ENCODE results near the gene DNMT3B.
A peak's percentile ranks its signal among the peaks of the same experiment; 100 is the strongest.

DNMT3B gene

DNA sequence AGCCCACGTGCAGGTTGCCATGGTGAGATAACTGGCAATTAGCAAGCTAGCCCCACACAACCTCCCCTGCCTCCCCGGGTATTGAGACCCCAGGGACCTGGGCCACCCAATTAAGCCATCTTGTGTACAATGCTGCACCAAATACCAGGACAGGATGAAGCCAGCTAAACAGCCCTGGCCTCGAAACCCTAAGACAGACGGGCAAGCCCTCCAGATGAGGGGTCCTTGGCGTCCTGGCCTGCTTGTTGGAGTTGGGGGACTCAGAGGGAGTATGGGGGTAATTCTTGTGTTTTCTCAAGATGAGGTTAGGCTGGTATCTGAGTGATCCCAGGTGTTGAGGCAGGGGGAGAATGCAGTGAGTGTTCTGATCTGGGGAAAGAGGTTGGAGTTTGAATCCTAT is 48.8 kb downstream of the DNMT3B start:
- H3K27ac ChIP-seq = no peak overlapping the region

DNA sequence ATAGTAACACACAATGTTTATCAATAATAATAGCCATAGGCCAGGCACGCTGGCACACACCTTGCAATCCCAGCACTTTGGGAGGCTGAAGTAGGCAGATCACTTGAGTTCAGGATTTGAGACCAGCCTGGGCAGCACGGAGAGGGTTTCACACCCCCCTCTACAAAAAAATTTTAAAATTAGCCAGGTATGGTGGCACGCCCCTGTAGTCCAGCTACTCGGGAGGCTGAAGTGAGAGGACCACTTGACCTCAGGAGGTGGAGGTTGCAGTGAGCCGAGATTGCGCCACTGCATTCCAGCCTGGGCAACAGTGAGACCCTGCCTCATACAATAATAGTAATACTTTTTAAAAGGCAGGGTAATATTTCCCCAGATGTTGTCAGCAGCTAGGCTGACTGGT is 49.7 kb downstream of the DNMT3B start:
- H3K79me2 ChIP-seq (ENCODE audit: insufficient read depth, low read depth) = no peaks in the 10 kb centered on the region
- H3K4me2 ChIP-seq = no peak overlapping the region
- H2AFZ ChIP-seq (ENCODE audit: low read depth) = no peak overlapping the region
- H3K9ac ChIP-seq = no peak overlapping the region
- no peak overlapping the region for H3K27ac ChIP-seq
- no peak overlapping the region for H3K4me3 ChIP-seq (IDR thresholded peaks at IDR 0.05; ENCODE audit: insufficient read depth, low read depth, low read length)
- no peaks in the 10 kb centered on the region for H4K20me1 ChIP-seq (ENCODE audit: insufficient read depth)
- H3K27me3 ChIP-seq (ENCODE audit: insufficient read depth, low read depth) = no peaks in the 10 kb centered on the region
- H3K36me3 ChIP-seq (ENCODE audit: insufficient read depth) = peaks cover under 1% of the 10 kb centered on the region; the same call in 1 of the 2 replicates
- TF ChIP-seq, protein P1, sequence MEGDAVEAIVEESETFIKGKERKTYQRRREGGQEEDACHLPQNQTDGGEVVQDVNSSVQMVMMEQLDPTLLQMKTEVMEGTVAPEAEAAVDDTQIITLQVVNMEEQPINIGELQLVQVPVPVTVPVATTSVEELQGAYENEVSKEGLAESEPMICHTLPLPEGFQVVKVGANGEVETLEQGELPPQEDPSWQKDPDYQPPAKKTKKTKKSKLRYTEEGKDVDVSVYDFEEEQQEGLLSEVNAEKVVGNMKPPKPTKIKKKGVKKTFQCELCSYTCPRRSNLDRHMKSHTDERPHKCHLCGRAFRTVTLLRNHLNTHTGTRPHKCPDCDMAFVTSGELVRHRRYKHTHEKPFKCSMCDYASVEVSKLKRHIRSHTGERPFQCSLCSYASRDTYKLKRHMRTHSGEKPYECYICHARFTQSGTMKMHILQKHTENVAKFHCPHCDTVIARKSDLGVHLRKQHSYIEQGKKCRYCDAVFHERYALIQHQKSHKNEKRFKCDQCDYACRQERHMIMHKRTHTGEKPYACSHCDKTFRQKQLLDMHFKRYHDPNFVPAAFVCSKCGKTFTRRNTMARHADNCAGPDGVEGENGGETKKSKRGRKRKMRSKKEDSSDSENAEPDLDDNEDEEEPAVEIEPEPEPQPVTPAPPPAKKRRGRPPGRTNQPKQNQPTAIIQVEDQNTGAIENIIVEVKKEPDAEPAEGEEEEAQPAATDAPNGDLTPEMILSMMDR (conservative IDR thresholded peaks at IDR 0.05; ENCODE audit: low read depth, low read length) = no peak
- no peaks in the 10 kb centered on the region for H3K4me1 ChIP-seq (ENCODE audit: low read depth, poor library complexity, severe bottlenecking)

More for the DNA sequence above, 48.8 kb downstream of the DNMT3B start:
- Histone ChIP-seq H3K27me3 (ENCODE audit: insufficient read depth, low read depth) (no peaks in the 10 kb centered on the region), H3K4me3 (IDR thresholded peaks at IDR 0.05; ENCODE audit: insufficient read depth, low read depth, low read length) (no peak overlapping the region), H2AFZ (ENCODE audit: low read depth) (no peak overlapping the region), H4K20me1 (ENCODE audit: insufficient read depth) (no peaks in the 10 kb centered on the region), H3K9ac (no peak overlapping the region), H3K36me3 (ENCODE audit: insufficient read depth) (peaks cover 3% of the 10 kb centered on the region; the same call in 1 of the 2 replicates), H3K79me2 (ENCODE audit: insufficient read depth, low read depth) (no peaks in the 10 kb centered on the region), H3K4me1 (ENCODE audit: low read depth, poor library complexity, severe bottlenecking) (no peaks in the 10 kb centered on the region), H3K4me2 (no peak overlapping the region)
- TF ChIP-seq, protein P1 (conservative IDR thresholded peaks at IDR 0.05; ENCODE audit: low read depth, low read length) = no peak

DNA sequence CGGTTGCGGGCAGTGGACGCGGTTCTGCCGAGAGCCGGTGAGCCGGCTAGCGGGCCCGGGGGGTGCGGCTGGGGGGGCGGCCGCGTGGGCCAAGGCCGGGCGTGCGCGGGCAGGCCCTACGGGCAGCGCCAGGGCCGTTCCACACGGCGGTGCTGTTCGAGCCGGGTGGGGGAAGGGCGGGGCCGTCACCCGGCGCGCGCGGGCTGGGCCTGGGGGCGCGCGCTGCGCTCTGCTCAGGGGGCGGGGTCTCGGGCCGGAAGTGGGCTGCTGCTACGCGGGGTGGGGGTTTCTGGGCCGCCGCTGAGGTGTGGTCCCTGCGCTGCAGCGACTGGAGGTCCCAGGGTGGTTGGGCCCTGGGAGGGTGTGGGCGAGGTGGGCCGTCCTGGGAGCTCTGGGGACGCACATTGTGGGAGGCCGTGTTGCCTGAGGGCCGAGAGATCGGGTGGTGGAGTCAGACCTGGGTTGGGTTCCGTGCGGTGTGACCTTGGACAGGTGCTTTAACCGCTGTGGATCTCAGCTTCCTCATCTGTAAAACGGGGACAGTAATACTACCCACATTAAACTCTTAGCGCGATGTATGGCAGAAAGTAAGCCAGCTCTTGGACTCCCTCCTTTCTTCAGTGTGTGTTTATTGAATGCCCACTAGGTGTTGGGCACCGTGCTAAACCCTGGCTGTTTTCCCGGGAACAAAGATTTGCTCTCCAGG is 58.0 kb downstream of the DNMT3B start:
- Histone ChIP-seq H3K4me2 (peak overlapping the region; percentile 94), H4K20me1 (ENCODE audit: insufficient read depth) (peaks cover 36% of the 10 kb centered on the region), H2AFZ (ENCODE audit: low read depth) (0 out of 2 replicates have a peak overlapping the region, but pooled peaks have one; percentile 36), H3K9ac (peak overlapping the region; percentile 86), H3K4me1 (ENCODE audit: low read depth, poor library complexity, severe bottlenecking) (peaks cover 47% of the 10 kb centered on the region), H3K36me3 (ENCODE audit: insufficient read depth) (no peaks in the 10 kb centered on the region; the same call in 1 of the 2 replicates), H3K79me2 (ENCODE audit: insufficient read depth, low read depth) (peaks cover 51% of the 10 kb centered on the region), H3K27me3 (ENCODE audit: insufficient read depth, low read depth) (no peaks in the 10 kb centered on the region), H3K4me3 (IDR thresholded peaks at IDR 0.05; ENCODE audit: insufficient read depth, low read depth, low read length) (peak overlapping the region; percentile 77), H3K27ac (peak overlapping the region; percentile 68)
- TF ChIP-seq, protein P1 (conservative IDR thresholded peaks at IDR 0.05; ENCODE audit: low read depth, low read length) = no peak

DNA sequence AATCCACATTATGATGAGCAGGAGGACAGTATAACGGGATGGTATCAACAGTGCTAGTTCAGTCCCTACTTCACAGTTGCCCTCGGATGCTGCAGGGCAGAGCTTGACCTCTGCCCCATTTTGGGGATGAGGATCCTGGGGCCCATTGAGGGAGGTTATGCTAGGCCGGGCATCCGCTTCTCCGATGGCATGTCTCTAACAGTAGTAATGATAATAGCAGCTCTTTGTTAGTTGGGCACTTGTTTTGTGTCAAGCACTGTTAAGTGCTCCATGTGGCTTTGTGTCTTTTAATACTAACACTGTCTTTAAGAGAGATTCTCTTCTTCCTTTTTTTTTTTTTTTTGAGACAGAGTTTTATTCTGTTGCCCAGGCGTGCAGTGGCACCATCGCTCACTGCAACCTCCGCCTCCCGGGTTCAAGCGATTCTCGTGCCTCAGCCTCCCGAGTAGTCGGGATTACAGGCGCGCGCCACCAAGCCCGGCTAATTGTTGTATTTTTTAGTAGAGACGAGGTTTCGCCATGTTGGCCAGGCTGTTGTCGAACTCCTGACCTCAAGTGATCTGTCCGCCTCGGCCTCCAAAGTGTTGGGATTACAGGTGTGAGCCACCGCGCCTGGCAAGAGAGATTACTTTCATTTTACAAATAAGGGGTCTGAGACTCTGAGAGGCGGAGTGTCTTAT is 58.7 kb downstream of the DNMT3B start:
- Histone ChIP-seq H3K4me1 (ENCODE audit: low read depth, poor library complexity, severe bottlenecking) (peaks cover 47% of the 10 kb centered on the region), H4K20me1 (ENCODE audit: insufficient read depth) (peaks cover 39% of the 10 kb centered on the region), H3K4me3 (IDR thresholded peaks at IDR 0.05; ENCODE audit: insufficient read depth, low read depth, low read length) (peak overlapping the region; percentile 77), H3K27me3 (ENCODE audit: insufficient read depth, low read depth) (no peaks in the 10 kb centered on the region), H3K27ac (peak overlapping the region; percentile 68), H2AFZ (ENCODE audit: low read depth) (no peak overlapping the region), H3K9ac (peak overlapping the region; percentile 86), H3K36me3 (ENCODE audit: insufficient read depth) (no peaks in the 10 kb centered on the region; the same call in 1 of the 2 replicates), H3K79me2 (ENCODE audit: insufficient read depth, low read depth) (peaks cover 58% of the 10 kb centered on the region), H3K4me2 (peak overlapping the region; percentile 94)
- TF ChIP-seq, protein P1 (conservative IDR thresholded peaks at IDR 0.05; ENCODE audit: low read depth, low read length) = no peak
